ENCODE measurements around the gene GPLD1. TPM values are rescaled to one million over a fixed set of nuclear protein-coding genes. Genes with fewer than 3 reads are reported as not detected.

The GPLD1 gene
- total RNA-seq, 1 donor from 2014 or later, result 1.8 TPM

DNA sequence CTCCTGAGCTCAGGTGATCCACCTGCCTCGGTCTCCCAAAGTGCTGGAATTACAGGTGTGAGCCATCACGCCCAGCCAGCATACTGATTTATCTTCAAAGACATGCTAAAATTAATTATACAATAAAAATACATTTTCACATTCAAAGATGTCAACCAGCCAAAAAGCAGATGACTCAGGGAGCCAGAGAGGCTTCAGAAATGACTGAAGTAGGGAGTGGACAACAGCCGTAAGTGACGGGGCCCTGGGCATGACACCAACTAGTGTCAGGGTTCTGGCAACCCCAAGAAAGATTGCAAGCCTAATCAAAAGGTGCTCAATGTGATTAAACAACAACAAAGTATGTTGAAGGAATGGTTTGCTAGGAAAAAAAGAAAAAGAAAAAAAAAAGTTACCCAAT, 28.4 kb downstream of the GPLD1 start:
- DNase-seq (ENCODE audit: low read depth), result no peak
- Histone ChIP-seq H3K4me3 (ENCODE audit: low read depth, low read length) (no peak overlapping the region), H3K36me3 (ENCODE audit: control insufficient read depth, insufficient read depth, low read length) (no peaks in the 10 kb centered on the region), H3K27me3 (ENCODE audit: control insufficient read depth, insufficient read depth, low read length) (no peaks in the 10 kb centered on the region)
- TF ChIP-seq, protein P1, sequence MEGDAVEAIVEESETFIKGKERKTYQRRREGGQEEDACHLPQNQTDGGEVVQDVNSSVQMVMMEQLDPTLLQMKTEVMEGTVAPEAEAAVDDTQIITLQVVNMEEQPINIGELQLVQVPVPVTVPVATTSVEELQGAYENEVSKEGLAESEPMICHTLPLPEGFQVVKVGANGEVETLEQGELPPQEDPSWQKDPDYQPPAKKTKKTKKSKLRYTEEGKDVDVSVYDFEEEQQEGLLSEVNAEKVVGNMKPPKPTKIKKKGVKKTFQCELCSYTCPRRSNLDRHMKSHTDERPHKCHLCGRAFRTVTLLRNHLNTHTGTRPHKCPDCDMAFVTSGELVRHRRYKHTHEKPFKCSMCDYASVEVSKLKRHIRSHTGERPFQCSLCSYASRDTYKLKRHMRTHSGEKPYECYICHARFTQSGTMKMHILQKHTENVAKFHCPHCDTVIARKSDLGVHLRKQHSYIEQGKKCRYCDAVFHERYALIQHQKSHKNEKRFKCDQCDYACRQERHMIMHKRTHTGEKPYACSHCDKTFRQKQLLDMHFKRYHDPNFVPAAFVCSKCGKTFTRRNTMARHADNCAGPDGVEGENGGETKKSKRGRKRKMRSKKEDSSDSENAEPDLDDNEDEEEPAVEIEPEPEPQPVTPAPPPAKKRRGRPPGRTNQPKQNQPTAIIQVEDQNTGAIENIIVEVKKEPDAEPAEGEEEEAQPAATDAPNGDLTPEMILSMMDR (IDR thresholded peaks at IDR 0.05; ENCODE audit: insufficient read depth, low read length, poor library complexity, severe bottlenecking), result no peak

DNA sequence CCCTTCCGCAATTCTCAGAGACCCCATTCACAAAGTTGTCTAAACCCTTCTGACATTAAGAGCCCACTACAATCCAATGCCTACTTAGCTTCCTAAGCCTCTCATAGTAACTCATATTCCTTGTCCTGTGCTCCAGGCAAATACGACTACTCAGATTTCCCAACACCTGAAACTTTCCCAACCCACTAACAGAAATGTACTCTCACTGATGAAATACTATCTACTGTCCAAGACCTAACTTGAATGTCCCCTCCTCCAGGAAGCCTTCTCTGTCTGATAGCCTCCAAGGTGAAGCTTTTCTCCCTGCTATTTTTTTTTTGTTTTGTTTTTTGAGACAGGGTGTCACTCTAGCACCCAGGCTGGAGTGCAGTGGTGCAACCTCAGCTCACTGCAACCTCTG, 30.4 kb downstream of the GPLD1 start:
- TF ChIP-seq, protein P1 (IDR thresholded peaks at IDR 0.05; ENCODE audit: insufficient read depth, low read length, poor library complexity, severe bottlenecking), result no peak
- DNase-seq (ENCODE audit: low read depth), result no peak
- H3K4me3 ChIP-seq (ENCODE audit: low read depth, low read length), result no peak overlapping the region

DNA sequence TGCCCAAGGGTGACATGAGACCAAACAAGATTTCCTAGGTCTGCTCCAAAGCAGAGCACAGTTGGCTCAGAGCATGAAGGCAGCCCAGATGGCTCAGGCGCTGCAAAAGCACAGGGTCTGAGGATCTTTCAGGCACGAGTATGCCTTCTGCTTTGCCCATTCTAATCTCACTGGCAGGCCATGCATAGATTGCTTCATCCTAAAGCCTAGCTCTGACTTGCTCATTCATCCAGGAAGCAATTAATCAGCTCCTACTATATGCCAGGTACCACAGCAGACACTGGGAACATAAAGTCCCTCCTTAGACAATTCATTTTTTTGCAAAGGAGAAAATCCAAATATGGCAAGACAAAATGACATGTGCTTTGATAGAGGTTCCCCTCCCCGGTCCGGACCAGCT, 31.2 kb downstream of the GPLD1 start:
- Histone ChIP-seq H3K27me3 (ENCODE audit: control insufficient read depth, insufficient read depth, low read length) (no peaks in the 10 kb centered on the region), H3K4me3 (ENCODE audit: low read depth, low read length) (no peak overlapping the region), H3K36me3 (ENCODE audit: control insufficient read depth, insufficient read depth, low read length) (no peaks in the 10 kb centered on the region)
- DNase-seq (ENCODE audit: low read depth), result no peak
- TF ChIP-seq, protein P1 (IDR thresholded peaks at IDR 0.05; ENCODE audit: insufficient read depth, low read length, poor library complexity, severe bottlenecking), result no peak

More for the DNA sequence above, 30.4 kb downstream of the GPLD1 start:
- H3K27me3 ChIP-seq (ENCODE audit: control insufficient read depth, insufficient read depth, low read length), result no peaks in the 10 kb centered on the region
- H3K36me3 ChIP-seq (ENCODE audit: control insufficient read depth, insufficient read depth, low read length), result no peaks in the 10 kb centered on the region

DNA sequence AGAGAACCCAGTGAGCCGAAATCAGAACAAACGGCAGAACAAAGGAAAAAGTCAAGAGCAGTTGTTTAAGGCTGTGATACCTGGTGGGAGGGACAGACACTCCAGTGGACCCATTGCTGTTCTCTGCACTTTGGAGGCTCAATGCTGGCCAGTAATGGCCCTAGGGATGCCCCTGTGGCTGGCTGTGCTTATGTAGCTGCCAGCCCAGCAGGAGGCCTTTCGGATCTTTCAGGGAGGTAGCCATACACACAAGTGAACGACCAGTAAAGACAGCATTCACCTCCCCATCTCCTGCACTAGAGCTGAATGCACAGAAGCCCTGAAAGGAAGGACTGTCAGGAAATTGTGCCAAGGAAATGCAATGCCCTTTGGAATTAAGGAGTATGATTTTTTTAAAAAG, 34.3 kb downstream of the GPLD1 start:
- TF ChIP-seq, protein P1 (IDR thresholded peaks at IDR 0.05; ENCODE audit: insufficient read depth, low read length, poor library complexity, severe bottlenecking), result no peak
- DNase-seq (ENCODE audit: low read depth), result no peak
- no peak overlapping the region for H3K4me3 ChIP-seq (ENCODE audit: low read depth, low read length)
- H3K36me3 ChIP-seq (ENCODE audit: control insufficient read depth, insufficient read depth, low read length), result no peaks in the 10 kb centered on the region
- H3K27me3 ChIP-seq (ENCODE audit: control insufficient read depth, insufficient read depth, low read length), result no peaks in the 10 kb centered on the region

DNA sequence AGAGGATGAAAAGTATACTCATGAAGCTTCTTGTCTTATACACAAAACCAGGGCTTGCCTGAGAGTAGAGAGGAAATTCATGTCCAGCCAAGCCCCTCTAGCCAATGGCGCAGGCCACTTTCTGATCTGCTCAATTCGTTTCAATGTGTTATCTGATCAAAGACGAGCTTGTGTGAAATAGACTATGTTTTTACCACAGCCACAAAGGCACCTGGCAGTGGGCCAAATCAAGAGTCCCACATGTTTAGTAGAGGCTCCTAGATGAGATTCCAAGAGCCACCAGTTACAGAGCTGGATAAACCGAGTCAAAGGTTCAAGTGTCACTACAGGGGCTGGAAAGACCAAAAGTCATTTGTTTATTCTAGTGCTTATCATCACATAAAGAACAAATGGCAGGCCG, 34.9 kb downstream of the GPLD1 start:
- TF ChIP-seq, protein P1 (IDR thresholded peaks at IDR 0.05; ENCODE audit: insufficient read depth, low read length, poor library complexity, severe bottlenecking), result no peak
- Histone ChIP-seq H3K36me3 (ENCODE audit: control insufficient read depth, insufficient read depth, low read length) (no peaks in the 10 kb centered on the region), H3K27me3 (ENCODE audit: control insufficient read depth, insufficient read depth, low read length) (no peaks in the 10 kb centered on the region), H3K4me3 (ENCODE audit: low read depth, low read length) (no peak overlapping the region)
- no peak for DNase-seq (ENCODE audit: low read depth)

DNA sequence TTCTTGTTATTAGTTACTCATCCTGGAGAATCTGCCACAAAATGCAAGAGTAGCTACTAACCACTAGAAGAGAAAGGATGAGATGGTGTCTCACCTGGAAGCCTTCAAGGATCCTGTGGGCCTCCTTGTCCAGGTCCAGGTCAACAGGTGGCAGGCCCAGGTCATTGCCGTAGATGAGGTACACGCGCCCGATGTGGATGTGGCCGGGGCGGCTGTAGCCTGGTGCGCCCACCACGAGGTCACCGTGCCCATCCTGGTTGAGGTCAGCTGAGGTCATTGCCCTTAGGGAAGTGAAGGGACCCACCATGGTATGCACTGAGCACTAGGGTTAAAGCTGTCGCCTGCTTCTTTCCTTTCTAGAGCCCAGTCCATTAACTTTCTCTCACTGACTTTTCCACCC, 35.5 kb downstream of the GPLD1 start:
- TF ChIP-seq, protein P1 (IDR thresholded peaks at IDR 0.05; ENCODE audit: insufficient read depth, low read length, poor library complexity, severe bottlenecking), result no peak
- H3K27me3 ChIP-seq (ENCODE audit: control insufficient read depth, insufficient read depth, low read length), result no peaks in the 10 kb centered on the region
- no peaks in the 10 kb centered on the region for H3K36me3 ChIP-seq (ENCODE audit: control insufficient read depth, insufficient read depth, low read length)
- no peak for DNase-seq (ENCODE audit: low read depth)
- H3K4me3 ChIP-seq (ENCODE audit: low read depth, low read length), result no peak overlapping the region

Data from kidney epithelial cell (primary cell).